NCI-H146 (cell line): ENCODE results near the gene HNMT.
A peak's percentile ranks its signal among the peaks of the same experiment; 100 is the strongest.

Source experiments
- DNase-seq: peaks from one replicate; lab custom pipeline; 2025; lab: John Stamatoyannopoulos, UW

HNMT gene

GRCh38 chr2:138058427-138058826 lies 94.2 kb downstream of the HNMT start:
- DNase-seq, result no peak

GRCh38 chr2:138059487-138060300 lies 95.4 kb downstream of the HNMT start:
- DNase-seq, result peak; percentile 31

- peak; percentile 87 for DNase-seq
Measured at GRCh38 chr2:138060301-138060635, 96.0 kb downstream of the HNMT start.

- DNase-seq, result no peak
Measured at GRCh38 chr2:138061961-138062360, 97.7 kb downstream of the HNMT start.

GRCh38 chr2:138063181-138063580 lies 98.9 kb downstream of the HNMT start:
- no peak for DNase-seq
